Measurements from ENCODE around the gene MCCC2. TPM values are rescaled to one million over a fixed set of nuclear protein-coding genes. Genes with fewer than 3 reads are reported as not detected.

Gene MCCC2
- total RNA-seq, 4 donors from 2014 or later, result 21.4 to 35.3 (median 26.0) TPM

GRCh38 chr5:71582945-71583584 lies 4.1 kb upstream of the MCCC2 start:
- Histone ChIP-seq H3K36me3 (peaks cover 0 to 3% of the 10 kb centered on the region in 2 donors), H3K27me3 (no peaks in the 10 kb centered on the region), H3K27ac (no peak overlapping the region), H3K4me1 (peaks cover 0 to 14% (median 3%) of the 10 kb centered on the region in 3 donors), H3K4me3 (no peak overlapping the region), H3K9me3 (no peaks in the 10 kb centered on the region)
- TF ChIP-seq POLR2A (IDR thresholded peaks at IDR 0.05) (no peak), CTCF (IDR thresholded peaks at IDR 0.05) (no peak), POLR2AphosphoS5 (IDR thresholded peaks at IDR 0.05) (no peak), EP300 (IDR thresholded peaks at IDR 0.05) (no peak)
- WGBS, 2 donors (ENCODE audit: low coverage in 1 of 2), result 73 to 83% methylated on average over 3 to 4 of the region's 4 CpGs
- ATAC-seq, result no peak

GRCh38 chr5:71586052-71586940 lies 844 bp upstream of the MCCC2 start:
- peak overlapping the region; percentile 26 to 79 for H3K4me3 ChIP-seq
- no peaks in the 10 kb centered on the region for H3K36me3 ChIP-seq
- peaks cover 0 to 40% (median 3%) of the 10 kb centered on the region in 3 donors for H3K4me1 ChIP-seq
- H3K9me3 ChIP-seq, result no peaks in the 10 kb centered on the region
- no peaks in the 10 kb centered on the region for H3K27me3 ChIP-seq
- TF ChIP-seq POLR2AphosphoS5 (IDR thresholded peaks at IDR 0.05) (no peak), POLR2A (IDR thresholded peaks at IDR 0.05) (no peak), CTCF (IDR thresholded peaks at IDR 0.05) (no peak), EP300 (IDR thresholded peaks at IDR 0.05) (no peak)
- 76 to 96% methylated on average over 6 to 18 of the region's 22 CpGs for WGBS, 2 donors (ENCODE audit: low coverage in 1 of 2)
- peak overlapping the region; percentile 52 to 90 (median 86) for H3K27ac ChIP-seq
- ATAC-seq, result no peak

DNA sequence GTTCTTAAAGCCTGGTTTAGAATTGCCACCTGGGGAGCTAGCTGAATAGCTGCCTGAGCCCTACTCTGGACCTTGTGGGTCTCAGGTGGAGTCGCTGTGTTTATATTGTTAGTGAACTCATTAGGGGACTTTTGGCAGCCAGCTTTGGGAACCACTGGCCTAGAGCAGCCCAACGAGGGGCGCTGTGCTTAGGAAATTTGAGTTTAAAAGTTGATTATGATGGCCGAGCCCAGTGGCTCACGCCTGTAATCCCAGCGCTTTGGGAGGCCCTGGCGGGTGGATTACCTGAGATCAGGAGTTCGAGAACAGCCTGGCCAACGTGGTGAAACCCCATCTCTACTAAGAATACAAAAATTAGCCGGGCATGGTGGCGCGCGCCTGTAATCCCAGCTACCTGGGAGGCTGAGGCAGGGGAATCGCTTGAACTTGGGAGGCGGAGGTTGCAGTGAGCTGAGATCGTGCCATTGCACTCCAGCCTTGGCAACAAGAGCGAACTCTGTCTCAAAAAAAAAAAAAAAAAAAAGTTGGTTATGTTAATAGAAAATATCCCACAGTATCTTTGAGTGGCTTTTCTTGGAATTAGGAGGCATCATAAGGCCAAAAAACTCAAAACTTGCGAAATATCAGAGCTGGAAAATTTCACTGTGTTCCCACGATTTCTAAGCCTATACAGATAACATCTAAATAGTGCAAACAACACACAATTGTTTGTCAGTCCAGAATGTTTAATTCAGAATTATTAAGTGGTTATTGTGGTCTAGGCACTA lies 809 bp downstream of the MCCC2 start:
- H3K9me3 ChIP-seq, result no peaks in the 10 kb centered on the region
- H3K27ac ChIP-seq, result peak overlapping the region in 3 of 4 donors; percentile 84 to 90 (median 89)
- H3K4me1 ChIP-seq, result peaks cover 0 to 40% (median 3%) of the 10 kb centered on the region in 3 donors
- no peaks in the 10 kb centered on the region for H3K36me3 ChIP-seq
- no peaks in the 10 kb centered on the region for H3K27me3 ChIP-seq
- 31 to 95% methylated on average over 2 to 7 of the region's 19 CpGs for WGBS, 2 donors (ENCODE audit: low coverage in 1 of 2)
- no peak for ATAC-seq
- H3K4me3 ChIP-seq, result peak overlapping the region; percentile 26 to 79
- TF ChIP-seq EP300 (IDR thresholded peaks at IDR 0.05) (no peak), CTCF (IDR thresholded peaks at IDR 0.05) (no peak), POLR2AphosphoS5 (IDR thresholded peaks at IDR 0.05) (no peak), POLR2A (IDR thresholded peaks at IDR 0.05) (no peak)

DNA sequence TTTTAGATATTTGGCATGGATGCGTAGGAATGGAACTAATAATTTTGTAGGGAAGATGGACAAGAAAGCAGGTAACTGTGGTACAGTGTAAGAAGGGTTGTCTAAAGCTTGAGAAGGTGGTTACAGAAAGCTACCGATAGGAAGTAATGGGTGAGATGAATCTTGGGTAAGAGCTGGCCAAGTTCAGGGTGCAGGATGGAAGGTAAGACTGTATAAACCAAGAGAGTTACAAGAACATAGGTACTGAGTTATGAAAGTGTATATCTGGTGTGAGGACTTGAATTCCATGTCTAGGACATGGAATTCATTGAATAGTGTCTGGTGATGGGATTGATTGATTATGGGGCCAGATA lies 1.4 kb downstream of the MCCC2 start:
- 96 to 100% methylated on average over 2 of the region's 2 CpGs for WGBS, 2 donors (ENCODE audit: low coverage in 1 of 2)
- Histone ChIP-seq H3K9me3 (no peaks in the 10 kb centered on the region), H3K4me3 (no peak overlapping the region), H3K36me3 (peaks cover 0 to 5% of the 10 kb centered on the region in 2 donors), H3K27me3 (no peaks in the 10 kb centered on the region), H3K4me1 (peaks cover 0 to 40% (median 3%) of the 10 kb centered on the region in 3 donors), H3K27ac (no peak overlapping the region)
- TF ChIP-seq POLR2A (IDR thresholded peaks at IDR 0.05), result no peak
- no peak for TF ChIP-seq EP300 (IDR thresholded peaks at IDR 0.05)
- no peak for TF ChIP-seq CTCF (IDR thresholded peaks at IDR 0.05)
- TF ChIP-seq POLR2AphosphoS5 (IDR thresholded peaks at IDR 0.05), result no peak
- ATAC-seq, result no peak
